Muscle layer of duodenum (tissue), 2 donors: ENCODE measurements around the gene SBF2.

ENCODE experiments used
- H3K27ac ChIP-seq: one replicate; pipeline ENCODE4 v1.7.0; 2013; ENCODE audit warnings: mild to moderate bottlenecking, low read length
- H3K27me3 ChIP-seq: one replicate; pipeline ENCODE4 v1.7.0; 2013; ENCODE audit warnings: low read depth, mild to moderate bottlenecking, control low read depth, low read length
- H3K36me3 ChIP-seq, 2 donors: one replicate each; pipeline ENCODE4 v1.7.0; 2013; ENCODE audit warnings: low read length in 2 of 2, control low read depth in 1 of 2, mild to moderate bottlenecking in 1 of 2; ENCODE audit not compliant: insufficient read depth in 2 of 2, control insufficient read depth in 1 of 2
- H3K4me1 ChIP-seq, 2 donors: one replicate each; pipeline ENCODE4 v1.7.0; 2013; ENCODE audit warnings: low read length in 2 of 2, mild to moderate bottlenecking in 2 of 2, control low read depth in 1 of 2, moderate library complexity in 1 of 2; ENCODE audit not compliant: insufficient read depth in 2 of 2, control insufficient read depth in 1 of 2
- H3K4me3 ChIP-seq, 2 donors: one replicate each; pipeline ENCODE4 v1.7.0; 2013; ENCODE audit warnings: low read length in 2 of 2, low read depth in 1 of 2, mild to moderate bottlenecking in 1 of 2
- H3K9me3 ChIP-seq, 2 donors: one replicate each; pipeline ENCODE4 v1.7.0; 2013; ENCODE audit warnings: low read length in 2 of 2, control low read depth in 1 of 2, mild to moderate bottlenecking in 1 of 2; ENCODE audit not compliant: control insufficient read depth in 1 of 2
- donor health status: healthy.

SBF2 gene

DNA sequence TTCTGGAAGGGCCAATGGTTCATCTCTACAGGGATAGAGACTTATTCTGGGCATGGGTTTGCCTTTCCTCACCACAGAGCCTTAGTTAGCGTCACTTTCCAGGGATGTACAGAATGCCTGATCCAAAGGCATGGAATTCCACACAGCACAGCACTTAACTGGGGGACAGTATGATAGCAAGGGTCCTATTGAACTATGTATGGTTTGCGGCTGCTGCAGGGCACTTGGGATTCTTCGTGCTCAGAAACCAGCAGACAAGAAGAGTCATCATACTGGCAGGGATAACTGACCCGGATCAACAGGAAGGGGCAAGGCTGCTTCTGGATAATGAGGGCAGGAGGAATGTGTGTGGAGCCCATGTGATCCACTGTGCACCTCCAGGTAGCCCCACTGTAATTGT lies 524.4 kb downstream of the SBF2 start:
- Histone ChIP-seq H3K27ac (no peak overlapping the region), H3K36me3 (no peaks in the 10 kb centered on the region), H3K4me3 (no peak overlapping the region), H3K9me3 (no peaks in the 10 kb centered on the region), H3K4me1 (peaks cover 4 to 9% of the 10 kb centered on the region in 2 donors), H3K27me3 (no peaks in the 10 kb centered on the region)

DNA sequence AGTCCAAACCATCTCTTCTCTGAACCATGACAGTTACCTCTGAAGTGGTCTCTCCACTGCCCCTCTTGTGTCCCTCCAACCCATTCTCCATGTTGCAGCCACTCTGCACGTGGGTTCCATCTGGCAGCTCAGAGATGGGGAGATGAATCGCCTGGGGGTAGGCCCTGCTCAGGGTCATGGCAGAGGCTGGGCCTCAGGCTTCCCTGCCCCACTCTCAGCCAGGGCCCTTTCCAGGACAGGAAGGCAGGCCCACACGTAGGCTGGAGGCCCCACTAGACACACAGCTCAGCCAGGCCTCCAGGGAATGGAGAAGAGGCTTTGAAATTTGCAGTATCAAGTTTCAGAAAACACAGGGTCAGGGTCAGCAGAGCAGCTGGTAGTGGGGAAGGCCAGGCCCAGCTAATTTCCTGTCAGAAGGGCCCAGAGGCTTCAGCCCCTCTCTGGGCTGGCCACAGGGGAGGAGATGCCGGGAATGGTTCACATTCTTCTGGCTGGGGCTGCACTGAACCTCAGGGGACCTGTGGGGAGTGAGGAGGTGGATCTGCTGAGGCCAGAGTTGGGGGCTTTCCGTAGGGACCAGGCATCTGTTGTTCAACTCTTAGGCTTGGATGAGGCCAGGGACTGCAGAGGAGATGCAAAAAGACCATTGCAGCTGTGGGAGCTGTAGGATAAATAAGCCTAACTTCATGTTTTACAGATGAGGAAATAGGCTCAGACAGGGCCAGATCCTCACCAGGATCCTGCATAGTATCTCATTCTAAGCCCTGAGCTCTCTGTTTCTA lies 528.5 kb downstream of the SBF2 start:
- Histone ChIP-seq H3K36me3 (no peaks in the 10 kb centered on the region), H3K4me3 (no peak overlapping the region), H3K27ac (peak overlapping the region; percentile 43), H3K9me3 (no peaks in the 10 kb centered on the region), H3K27me3 (no peaks in the 10 kb centered on the region), H3K4me1 (peaks cover 4 to 13% of the 10 kb centered on the region in 2 donors)

DNA sequence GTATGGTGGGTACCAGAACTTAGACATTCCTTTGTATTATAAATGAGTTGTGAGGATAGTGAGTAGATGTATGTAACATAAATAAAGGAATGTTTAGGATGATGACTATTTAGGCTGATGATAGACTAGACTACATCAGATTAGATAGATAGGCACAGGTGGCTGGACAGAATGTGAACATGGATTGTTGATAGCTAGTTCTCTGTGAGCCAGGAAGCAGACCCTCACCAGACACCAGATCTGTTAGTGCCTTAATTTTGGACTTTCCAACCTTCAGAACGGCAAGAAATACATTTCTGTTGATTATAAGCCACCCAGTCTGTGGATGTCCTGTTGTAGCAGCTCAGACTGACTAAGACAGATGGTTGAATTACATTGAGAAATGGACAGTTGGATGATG lies 530.7 kb downstream of the SBF2 start:
- no peaks in the 10 kb centered on the region for H3K9me3 ChIP-seq
- no peaks in the 10 kb centered on the region for H3K27me3 ChIP-seq
- H3K36me3 ChIP-seq: peaks cover 0 to 12% of the 10 kb centered on the region in 2 donors
- H3K27ac ChIP-seq: no peak overlapping the region
- H3K4me3 ChIP-seq: no peak overlapping the region
- peaks cover 15 to 22% of the 10 kb centered on the region in 2 donors for H3K4me1 ChIP-seq

DNA sequence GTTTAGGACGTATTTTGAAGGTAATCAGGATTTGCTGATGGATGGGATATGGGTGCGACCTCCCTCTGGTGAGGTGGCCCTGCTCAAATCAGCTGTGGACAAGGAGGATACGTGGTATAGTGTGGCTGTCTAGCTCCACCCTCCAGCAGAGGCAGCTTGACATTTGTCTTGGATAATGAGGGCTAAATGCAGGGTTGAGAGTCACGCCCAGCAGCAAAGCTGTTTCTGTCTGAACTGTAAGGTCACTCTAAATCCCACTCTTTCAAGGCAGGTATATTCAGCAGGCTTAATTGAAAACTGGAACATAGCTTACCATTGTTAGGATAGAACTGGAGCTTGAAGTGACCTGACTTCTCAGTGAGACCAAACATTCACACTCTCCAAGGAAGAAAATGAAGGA lies 531.5 kb downstream of the SBF2 start:
- H3K4me1 ChIP-seq: peaks cover 18 to 26% of the 10 kb centered on the region in 2 donors
- no peak overlapping the region for H3K4me3 ChIP-seq
- H3K9me3 ChIP-seq: no peaks in the 10 kb centered on the region
- no peak overlapping the region for H3K27ac ChIP-seq
- H3K27me3 ChIP-seq: no peaks in the 10 kb centered on the region
- H3K36me3 ChIP-seq: peaks cover 0 to 12% of the 10 kb centered on the region in 2 donors

DNA sequence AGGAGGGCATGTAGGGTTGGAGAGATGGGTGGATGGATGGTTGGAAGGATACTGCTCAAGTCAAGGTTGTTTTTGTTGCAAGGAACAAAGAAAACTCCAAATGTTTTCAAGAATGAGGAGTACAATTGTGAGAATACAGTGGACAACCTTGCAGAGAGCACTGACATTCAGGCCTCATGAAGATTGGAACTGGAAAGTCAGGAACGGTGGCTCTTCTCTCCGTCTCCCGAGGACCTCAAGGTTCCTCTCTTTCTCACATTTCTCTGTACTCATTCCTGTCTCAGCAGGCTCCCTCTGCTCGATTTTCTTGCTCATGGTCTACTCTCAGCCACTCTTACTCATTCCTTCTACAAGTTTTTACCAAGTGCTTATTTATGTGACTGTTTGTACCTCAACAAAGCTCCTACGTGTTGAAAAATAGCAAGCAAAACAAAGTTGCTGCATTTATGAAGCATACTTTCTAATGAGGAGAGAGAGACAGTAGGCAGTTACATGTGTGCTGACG lies 532.5 kb downstream of the SBF2 start:
- Histone ChIP-seq H3K27me3 (no peaks in the 10 kb centered on the region), H3K9me3 (no peaks in the 10 kb centered on the region), H3K4me3 (no peak overlapping the region), H3K36me3 (peaks cover 0 to 12% of the 10 kb centered on the region in 2 donors), H3K27ac (no peak overlapping the region), H3K4me1 (peaks cover 18 to 28% of the 10 kb centered on the region in 2 donors)

DNA sequence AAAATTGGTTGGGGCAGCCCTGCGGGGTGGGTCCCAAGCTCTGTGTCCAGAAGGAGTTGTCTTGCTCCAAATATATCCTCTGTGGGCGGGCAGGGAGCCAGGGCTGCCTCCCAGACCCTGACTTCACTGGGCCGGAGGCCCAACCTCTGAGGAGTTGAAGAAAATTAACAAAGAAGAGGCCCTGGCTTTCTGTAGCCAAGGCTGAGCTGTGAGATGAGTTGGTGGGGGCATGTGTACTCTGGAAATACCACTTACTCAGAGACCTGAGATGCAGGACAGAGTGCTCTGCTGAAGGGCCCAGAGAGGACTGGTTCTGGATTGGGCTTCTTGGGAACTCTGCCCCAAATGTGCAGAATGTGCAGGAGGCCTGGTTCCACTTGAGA lies 533.8 kb downstream of the SBF2 start:
- Histone ChIP-seq H3K4me3 (no peak overlapping the region), H3K27ac (peak overlapping the region; percentile 34), H3K27me3 (no peaks in the 10 kb centered on the region), H3K9me3 (no peaks in the 10 kb centered on the region), H3K36me3 (peaks cover 0 to 12% of the 10 kb centered on the region in 2 donors), H3K4me1 (peaks cover 11 to 28% of the 10 kb centered on the region in 2 donors)

DNA sequence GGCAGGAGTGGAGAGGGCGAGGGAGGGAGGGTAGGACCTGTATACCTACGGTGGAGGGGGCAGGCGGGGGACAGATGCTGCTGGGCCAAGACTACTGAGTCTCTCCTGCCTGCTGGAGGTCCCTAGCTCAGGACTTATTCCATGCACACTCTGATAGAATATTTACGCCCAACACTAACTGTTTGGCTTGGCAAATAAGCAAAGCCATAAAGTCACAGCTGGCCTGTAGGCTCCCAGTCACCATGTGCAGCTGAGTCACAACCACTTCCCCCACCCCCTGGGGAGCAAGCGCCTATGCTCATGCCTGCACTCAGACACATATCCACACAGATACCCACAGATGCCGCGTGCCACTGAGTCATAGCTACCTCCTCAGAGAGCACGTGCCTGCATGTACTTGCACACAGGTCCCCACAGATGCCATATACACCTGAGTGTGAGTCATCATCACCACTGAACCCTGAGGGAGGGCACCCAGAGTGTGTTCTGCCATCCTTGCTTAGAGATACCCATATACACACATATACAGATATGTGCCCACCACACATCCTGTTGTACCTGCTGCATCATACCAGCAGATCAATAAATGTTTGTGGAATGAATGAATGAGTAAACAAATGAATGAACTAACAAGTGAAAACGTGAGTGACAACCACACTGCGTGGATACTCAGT lies 534.4 kb downstream of the SBF2 start:
- Histone ChIP-seq H3K27ac (peak overlapping the region; percentile 34), H3K9me3 (no peaks in the 10 kb centered on the region), H3K4me1 (peaks cover 9 to 28% of the 10 kb centered on the region in 2 donors)

DNA sequence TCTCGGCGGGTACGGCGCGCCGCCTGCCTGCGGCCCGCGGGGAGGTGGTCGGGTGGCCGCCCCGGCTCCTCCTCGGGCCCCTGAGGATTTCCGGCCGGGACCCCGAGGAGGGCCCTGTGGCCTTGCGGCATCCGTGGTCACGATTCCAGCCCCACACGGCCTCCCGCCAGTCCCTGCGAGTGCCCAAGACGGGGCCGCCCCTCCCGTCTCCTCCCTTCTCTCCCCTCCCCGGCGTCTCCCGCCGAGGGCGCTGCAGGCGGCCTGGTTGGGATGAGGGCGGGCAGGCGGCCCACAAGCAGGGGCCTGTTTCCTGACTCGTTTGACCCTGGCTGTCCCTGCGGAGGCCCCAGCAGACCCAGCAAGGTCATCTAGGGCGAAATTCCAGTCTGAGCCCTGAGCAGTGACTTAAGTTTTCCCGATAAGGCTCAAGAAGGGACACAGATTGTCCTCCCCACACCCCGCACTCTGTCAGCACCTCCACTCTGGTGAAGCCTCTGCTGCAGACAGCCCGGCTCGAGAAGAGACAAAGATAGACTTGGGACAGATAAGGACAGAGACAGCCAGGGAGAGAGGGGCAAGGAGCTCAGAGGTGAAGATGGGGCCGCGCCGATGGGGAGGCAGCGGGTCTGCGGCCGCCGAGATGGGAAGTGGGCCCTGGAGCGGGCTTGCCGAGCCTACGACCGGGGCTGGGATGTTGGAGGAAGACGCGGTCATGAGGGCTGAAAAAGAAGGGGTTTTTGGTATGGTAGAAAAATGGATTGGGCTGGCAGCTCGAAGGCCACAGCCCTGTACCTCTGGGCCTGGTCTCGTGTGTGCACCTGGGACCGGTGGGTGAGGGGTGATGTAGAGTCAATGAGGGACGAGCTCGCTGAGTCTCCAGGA lies 535.1 kb downstream of the SBF2 start:
- no peaks in the 10 kb centered on the region for H3K27me3 ChIP-seq

More for the DNA sequence above, 534.4 kb downstream of the SBF2 start:
- Histone ChIP-seq H3K27me3 (no peaks in the 10 kb centered on the region), H3K4me3 (peak overlapping the region in 1 of 2 donors; percentile 81), H3K36me3 (peaks cover 0 to 12% of the 10 kb centered on the region in 2 donors)

DNA sequence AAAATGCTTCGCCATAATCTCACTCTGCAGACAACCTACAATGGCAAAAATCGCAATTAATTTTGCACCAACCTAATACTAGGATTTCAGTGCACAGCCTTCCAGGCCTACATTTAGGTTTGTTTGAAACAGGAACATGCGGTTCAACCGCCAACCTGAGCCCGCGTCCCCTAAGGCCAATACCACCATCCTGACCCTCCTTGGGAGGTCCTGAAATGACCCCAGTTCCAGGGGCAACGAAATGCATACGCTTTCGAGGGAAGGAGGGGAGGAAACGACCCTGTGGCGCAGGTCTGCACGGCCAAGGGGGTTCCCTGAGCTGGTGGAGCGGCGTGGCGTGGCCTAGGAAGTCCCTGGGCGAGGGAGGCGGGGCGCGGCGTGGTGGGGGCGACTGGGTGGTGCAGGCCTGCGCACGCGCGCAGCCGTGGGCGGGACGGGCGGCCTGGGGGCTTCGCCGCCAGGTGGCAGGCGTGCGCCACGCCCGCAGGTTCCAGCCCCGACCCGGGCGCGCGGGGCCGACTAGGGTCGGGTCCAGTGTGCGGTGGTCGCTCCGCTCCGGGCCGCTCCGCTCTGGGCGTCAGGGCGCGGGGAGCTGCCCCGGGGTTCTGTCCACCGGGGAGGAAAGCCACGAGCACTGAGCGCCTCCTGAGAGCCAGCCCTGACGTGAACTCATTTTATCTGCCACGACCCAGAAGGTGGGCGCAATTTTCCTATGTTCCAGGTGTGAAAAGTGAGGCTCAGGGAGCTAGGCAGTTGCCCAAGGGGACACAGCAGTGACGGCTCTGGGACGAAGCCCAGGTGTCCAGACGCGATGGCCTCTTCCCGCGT lies 536.0 kb downstream of the SBF2 start:
- Histone ChIP-seq H3K4me1 (peaks cover 9 to 28% of the 10 kb centered on the region in 2 donors), H3K36me3 (peaks cover 0 to 20% of the 10 kb centered on the region in 2 donors), H3K27ac (peak overlapping the region; percentile 34), H3K27me3 (no peaks in the 10 kb centered on the region), H3K4me3 (peak overlapping the region; percentile 75 to 81), H3K9me3 (no peaks in the 10 kb centered on the region)

More for the DNA sequence above, 535.1 kb downstream of the SBF2 start:
- Histone ChIP-seq H3K36me3 (peaks cover 0 to 15% of the 10 kb centered on the region in 2 donors), H3K27ac (peak overlapping the region; percentile 34), H3K9me3 (no peaks in the 10 kb centered on the region), H3K4me1 (peaks cover 9 to 28% of the 10 kb centered on the region in 2 donors), H3K4me3 (peak overlapping the region; percentile 75 to 81)

DNA sequence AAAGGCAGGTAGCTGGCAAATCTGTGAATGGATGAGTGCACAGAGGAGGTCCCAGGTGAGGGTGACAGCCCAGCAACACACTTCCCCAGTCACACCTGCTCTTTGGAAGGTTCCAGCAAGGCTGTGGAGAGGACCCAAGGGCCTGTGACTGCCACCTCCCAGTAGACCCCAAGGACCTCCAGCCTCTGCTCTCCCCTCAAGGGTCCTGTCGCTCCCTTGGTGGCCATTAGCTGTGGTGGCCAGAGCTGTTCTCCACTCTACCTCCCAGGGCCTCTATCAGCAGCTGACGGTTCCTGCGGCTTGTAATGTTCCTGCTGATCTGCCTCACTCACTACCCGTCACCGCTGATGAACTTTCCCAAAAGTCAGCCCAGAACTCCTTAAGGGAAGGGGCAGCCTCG lies 537.1 kb downstream of the SBF2 start:
- no peaks in the 10 kb centered on the region for H3K9me3 ChIP-seq
- peaks cover 2 to 24% of the 10 kb centered on the region in 2 donors for H3K36me3 ChIP-seq
- H3K27ac ChIP-seq: no peak overlapping the region
- no peaks in the 10 kb centered on the region for H3K27me3 ChIP-seq
- no peak overlapping the region for H3K4me3 ChIP-seq
- peaks cover 9 to 28% of the 10 kb centered on the region in 2 donors for H3K4me1 ChIP-seq
